H9 (cell line): Measurements from ENCODE around the gene ZNF614. TPM values are rescaled to one million over a fixed set of nuclear protein-coding genes. Genes with fewer than 3 reads are reported as not detected.

ENCODE experiments used
- DNase-seq: peaks from one replicate; pipeline ENCODE4 v3.0.0-alpha.2; 2017
- H2AFZ ChIP-seq: one replicate; pipeline ENCODE4 v1.6.1; 2013; ENCODE audit warnings: mild to moderate bottlenecking, low read length, control low read depth, moderate library complexity
- H2AK5ac ChIP-seq: 2 replicates; pipeline ENCODE4 v1.6.1; 2013; ENCODE audit warnings: low read length, control low read depth, mixed read lengths; ENCODE audit not compliant: insufficient read length
- H2BK120ac ChIP-seq: one replicate; pipeline ENCODE4 v1.6.1; 2013; ENCODE audit warnings: low read depth, mild to moderate bottlenecking, low read length, control low read depth, inconsistent platforms; ENCODE audit not compliant: poor library complexity, severe bottlenecking
- H2BK12ac ChIP-seq: 2 replicates; pipeline ENCODE4 v1.6.1; 2013; ENCODE audit warnings: low read length, control low read depth, mixed read lengths, low read depth; ENCODE audit not compliant: insufficient read length
- H2BK15ac ChIP-seq: 2 replicates; pipeline ENCODE4 v1.6.1; 2013; ENCODE audit warnings: low read depth, low read length, control low read depth
- H2BK20ac ChIP-seq: one replicate; pipeline ENCODE4 v1.6.1; 2013; ENCODE audit warnings: low read depth, mild to moderate bottlenecking, low read length, control low read depth, inconsistent platforms; ENCODE audit not compliant: poor library complexity, severe bottlenecking
- H2BK5ac ChIP-seq: 2 replicates; pipeline ENCODE4 v1.6.1; 2013; ENCODE audit warnings: low read length, control low read depth, mixed read lengths; ENCODE audit not compliant: insufficient read length
- H3K14ac ChIP-seq: 2 replicates; pipeline ENCODE4 v1.6.1; 2013; ENCODE audit warnings: low read length, control low read depth; ENCODE audit not compliant: insufficient read depth
- H3K18ac ChIP-seq: 2 replicates; pipeline ENCODE4 v1.6.1; 2013; ENCODE audit warnings: low read depth, mild to moderate bottlenecking, mixed read lengths, low read length, control low read depth; ENCODE audit not compliant: insufficient read length
- H3K23ac ChIP-seq: 2 replicates; pipeline ENCODE4 v1.6.1; 2013; ENCODE audit warnings: low read length, control low read depth, mixed read lengths, low read depth; ENCODE audit not compliant: insufficient read length
- H3K23me2 ChIP-seq: 2 replicates; pipeline ENCODE4 v1.6.1; 2013; ENCODE audit warnings: low read depth, mild to moderate bottlenecking, mixed read lengths, low read length, control low read depth; ENCODE audit not compliant: insufficient read length, poor library complexity, severe bottlenecking
- H3K27ac ChIP-seq: 2 replicates; pipeline ENCODE4 v1.5.1; 2013; ENCODE audit warnings: low read length, control low read depth, mixed read lengths, low read depth; ENCODE audit not compliant: insufficient read length
- H3K27me3 ChIP-seq: 2 replicates; pipeline ENCODE4 v1.6.1; 2013; ENCODE audit warnings: low read length, control low read depth, inconsistent platforms; ENCODE audit not compliant: insufficient read depth
- H3K4ac ChIP-seq: 2 replicates; pipeline ENCODE4 v1.6.1; 2013; ENCODE audit warnings: low read depth, mild to moderate bottlenecking, control low read depth, inconsistent platforms, low read length, moderate library complexity
- H3K4me1 ChIP-seq: 2 replicates; pipeline ENCODE4 v1.6.1; 2013; ENCODE audit warnings: low read length, control low read depth, inconsistent platforms; ENCODE audit not compliant: insufficient read depth
- H3K4me2 ChIP-seq: 2 replicates; pipeline ENCODE4 v1.6.1; 2013; ENCODE audit warnings: low read length, control low read depth, mixed read lengths; ENCODE audit not compliant: insufficient read length, insufficient read depth
- H3K56ac ChIP-seq: 2 replicates; pipeline ENCODE4 v1.6.1; 2013; ENCODE audit warnings: low read depth, mild to moderate bottlenecking, mixed read lengths, low read length, control low read depth; ENCODE audit not compliant: insufficient read length
- H3K79me1 ChIP-seq: 2 replicates; pipeline ENCODE4 v1.6.1; 2013; ENCODE audit warnings: low read depth, mild to moderate bottlenecking, moderate library complexity, low read length, control low read depth, inconsistent platforms; ENCODE audit not compliant: insufficient read depth, poor library complexity, severe bottlenecking
- H3K79me2 ChIP-seq: 2 replicates; pipeline ENCODE4 v1.6.1; 2013; ENCODE audit warnings: low read length, control low read depth, inconsistent platforms; ENCODE audit not compliant: insufficient read depth
- H3K9ac ChIP-seq: 2 replicates; pipeline ENCODE4 v1.6.1; 2013; ENCODE audit warnings: low read length, control low read depth, mixed read lengths; ENCODE audit not compliant: insufficient read length; ENCODE audit errors: extremely low read depth
- H3K9me3 ChIP-seq: one replicate; pipeline ENCODE4 v1.6.1; 2013; ENCODE audit warnings: low read depth, low read length, inconsistent platforms; ENCODE audit not compliant: control insufficient read depth
- H3T11ph ChIP-seq: one replicate; pipeline ENCODE4 v1.6.1; 2013; ENCODE audit warnings: mild to moderate bottlenecking, low read length, control low read depth, inconsistent platforms
- H4K20me1 ChIP-seq: one replicate; pipeline ENCODE4 v1.6.1; 2013; ENCODE audit not compliant: control insufficient read depth, insufficient read length, insufficient read depth
- H4K5ac ChIP-seq: 2 replicates; pipeline ENCODE4 v1.6.1; 2013; ENCODE audit warnings: low read depth, mild to moderate bottlenecking, mixed read lengths, low read length, control low read depth; ENCODE audit not compliant: insufficient read length
- H4K8ac ChIP-seq: replicated peaks from 2 replicates; pipeline ENCODE4 v1.6.1; 2013; ENCODE audit warnings: low read length, control low read depth, mixed read lengths, low read depth; ENCODE audit not compliant: insufficient read length
- H4K91ac ChIP-seq: 2 replicates; pipeline ENCODE4 v1.6.1; 2013; ENCODE audit warnings: low read depth, mild to moderate bottlenecking, moderate library complexity, mixed read lengths, low read length, control low read depth; ENCODE audit not compliant: insufficient read length
- H3K27ac Mint-ChIP-seq, 3 experiments: 2 replicates in 2 of 3; 3 replicates in 1 of 3; pipeline ENCODE4 v1.8.0; 2020 to 2021; ENCODE audit warnings: mixed read lengths in 3 of 3, mild to moderate bottlenecking in 1 of 3, moderate library complexity in 1 of 3
- H3K27me3 Mint-ChIP-seq: 2 replicates; pipeline ENCODE4 v1.8.0; 2021; ENCODE audit warnings: low read depth, mild to moderate bottlenecking, moderate library complexity, mixed read lengths
- H3K36me3 Mint-ChIP-seq, 3 experiments: 2 replicates in 2 of 3; 3 replicates in 1 of 3; pipeline ENCODE4 v1.8.0; 2020 to 2021; ENCODE audit warnings: low read depth in 3 of 3, mixed read lengths in 3 of 3; ENCODE audit not compliant: insufficient read depth in 1 of 3
- H3K4me1 Mint-ChIP-seq, 2 experiments: 2 replicates each; pipeline ENCODE4 v1.8.0; 2020; ENCODE audit warnings: mixed read lengths in 2 of 2
- H3K4me3 Mint-ChIP-seq, 2 experiments: 2 replicates in 1 of 2; 3 replicates in 1 of 2; pipeline ENCODE4 v1.8.0; 2020 to 2021; ENCODE audit warnings: mild to moderate bottlenecking in 2 of 2, mixed read lengths in 2 of 2, moderate library complexity in 1 of 2
- H3K9me3 Mint-ChIP-seq, 2 experiments: 2 replicates in 1 of 2; 3 replicates in 1 of 2; pipeline ENCODE4 v1.8.0; 2020; ENCODE audit warnings: mild to moderate bottlenecking in 2 of 2, mixed read lengths in 2 of 2, moderate library complexity in 1 of 2
- CTCF ChIP-seq: fragments of 200-600 bp; sonication (generic); conservative IDR thresholded peaks from 3 replicates; pipeline ENCODE4 v1.8.0; 2021; ENCODE audit warnings: antibody characterized with exemption, mild to moderate bottlenecking
- WGBS: extraction: QIAGEN DNeasy Blood & Tissue Kit; methylation state at CpG from one replicate; pipeline ENCODE4 v1.1.7; 2013; ENCODE audit warnings: missing lambda C conversion rate, low lambda C conversion rate, mixed read lengths; ENCODE audit not compliant: insufficient read length; ENCODE audit errors: extremely low coverage; 5-methylcytosine and 5-hydroxymethylcytosine counted together
- total RNA-seq: library from RNA; stranded (reverse); gene quantifications from 2 replicates; pipeline ENCODE4 v1.2.1, GENCODE V29; 2021

Gene ZNF614
- total RNA-seq, 1 experiment from 2014 or later, result 23.1 TPM

DNA sequence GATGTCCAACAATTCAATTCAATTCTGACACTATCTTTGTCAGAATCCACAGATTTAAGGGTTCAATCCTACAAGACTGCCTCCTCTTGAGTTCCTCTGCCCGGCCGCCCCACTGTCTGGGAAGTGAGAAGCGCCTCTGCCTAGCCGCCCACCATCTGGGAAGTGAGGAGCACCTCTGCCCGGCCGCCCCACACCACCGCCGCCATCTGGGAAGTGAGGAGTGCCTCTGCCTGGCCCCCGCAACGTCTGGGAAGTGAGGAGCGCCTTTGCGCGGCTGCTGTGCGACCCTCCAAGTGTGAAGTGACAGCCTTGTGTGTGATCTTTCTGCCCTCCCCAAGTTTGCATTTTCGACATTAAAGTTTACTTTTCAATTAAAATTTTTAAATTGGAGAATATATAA lies 6.0 kb downstream of the ZNF614 start:
- H3K18ac ChIP-seq, result no peak overlapping the region
- no peak overlapping the region for H3K4me2 ChIP-seq
- no peak for DNase-seq
- H3K79me1 ChIP-seq, result no peaks in the 10 kb centered on the region
- H3K4ac ChIP-seq, result no peak overlapping the region
- peaks cover 2% of the 10 kb centered on the region; the same call in 1 of the 2 replicates for H3K79me2 ChIP-seq
- Mint-ChIP-seq H3K27me3 (no peaks in the 10 kb centered on the region), H3K9me3 (peaks cover 7 to 40% of the 10 kb centered on the region in 2 experiments; a peak in 4 of 5 replicates), H3K36me3 (peaks cover 85 to 93% (median 91%) of the 10 kb centered on the region in 3 experiments), H3K4me1 (peaks cover 5 to 9% of the 10 kb centered on the region in 2 experiments), H3K27ac (no peak overlapping the region), H3K4me3 (no peak overlapping the region)
- WGBS, result no CpG with 5 or more reads among the region's 15 CpGs
- H3K27ac ChIP-seq, result no peak overlapping the region
- no peak overlapping the region for H2AFZ ChIP-seq
- H4K20me1 ChIP-seq, result no peaks in the 10 kb centered on the region
- H4K91ac ChIP-seq, result no peak overlapping the region
- H2BK15ac ChIP-seq, result no peak overlapping the region
- no peak overlapping the region for H2BK20ac ChIP-seq
- no peak overlapping the region for H4K8ac ChIP-seq
- H3K14ac ChIP-seq, result no peak overlapping the region
- H3T11ph ChIP-seq, result no peak overlapping the region
- H3K9ac ChIP-seq, result no peak overlapping the region
- H2BK120ac ChIP-seq, result no peak overlapping the region
- no peaks in the 10 kb centered on the region for H3K4me1 ChIP-seq
- H2AK5ac ChIP-seq, result no peak overlapping the region
- H3K23ac ChIP-seq, result no peak overlapping the region
- no peak overlapping the region for H4K5ac ChIP-seq
- H2BK5ac ChIP-seq, result no peak overlapping the region
- H3K9me3 ChIP-seq, result no peaks in the 10 kb centered on the region
- no peak overlapping the region for H2BK12ac ChIP-seq
- no peak overlapping the region for H3K56ac ChIP-seq
- no peak for TF ChIP-seq CTCF
- H3K23me2 ChIP-seq, result no peaks in the 10 kb centered on the region
- H3K27me3 ChIP-seq, result no peaks in the 10 kb centered on the region
